K562 (cell line): ENCODE results near the gene COASY. TPM values are rescaled to one million over a fixed set of nuclear protein-coding genes. Genes with fewer than 3 reads are reported as not detected.
A peak's percentile ranks its signal among the peaks of the same experiment; 100 is the strongest.

Experiments
- FOSL1 ChIP-seq: fragments of 200-800 bp; sonication (Bioruptor generic); conservative IDR thresholded peaks from 2 replicates; pipeline ENCODE4 v1.6.1; 2016; ENCODE audit warnings: missing genetic modification characterization, missing compliant biosample characterization
- GATAD2B ChIP-seq: fragments of 450-650 bp; IDR thresholded peaks from 2 replicates; pipeline ENCODE4 v1.6.1; 2017; ENCODE audit warnings: mild to moderate bottlenecking, borderline replicate concordance
- HCFC1 ChIP-seq: IDR thresholded peaks from 2 replicates; pipeline ENCODE4 v1.6.1; 2012; ENCODE audit warnings: low read depth, low read length, improper control_type of control experiment
- HDAC3 ChIP-seq: fragments of 450-650 bp; IDR thresholded peaks from 2 replicates; pipeline ENCODE4 v1.6.1; 2018; ENCODE audit warnings: borderline replicate concordance, mild to moderate bottlenecking, moderate library complexity; ENCODE audit not compliant: partially characterized antibody
- MECOM ChIP-seq: fragments of 250-450 bp; sonication (Bioruptor Pico); IDR thresholded peaks from 2 replicates; pipeline ENCODE4 v1.8.0; 2022; ENCODE audit warnings: inconsistent platforms
- MTF1 ChIP-seq: fragments of 250-450 bp; sonication (Bioruptor Pico); IDR thresholded peaks from 2 replicates; pipeline ENCODE4 v1.9.0; 2021; ENCODE audit warnings: moderate library complexity, mild to moderate bottlenecking, inconsistent platforms, borderline replicate concordance
- NFXL1 ChIP-seq: fragments of 450-650 bp; formaldehyde crosslinking; IDR thresholded peaks from 2 replicates; pipeline ENCODE4 v1.4.0; 2021; ENCODE audit warnings: mild to moderate bottlenecking
- REST ChIP-seq, 2 experiments: fragments of 450-650 bp; formaldehyde crosslinking in 1 of 2; IDR thresholded peaks; 2 replicates each; pipeline versions ENCODE4 v1.4.0 to v1.6.1; 2014 to 2020; ENCODE audit warnings: mild to moderate bottlenecking in 2 of 2, borderline replicate concordance in 1 of 2, low read depth in 1 of 2
- TARDBP ChIP-seq: fragments of 450-650 bp; IDR thresholded peaks from 2 replicates; pipeline ENCODE4 v1.6.1; 2016
- YY1 ChIP-seq, 3 experiments: IDR thresholded peaks; 2 replicates each; pipeline ENCODE4 v1.6.1; 2011; ENCODE audit warnings: low read length in 2 of 3, mild to moderate bottlenecking in 2 of 3, moderate library complexity in 2 of 3, borderline replicate concordance in 1 of 3, control low read depth in 1 of 3, low read depth in 1 of 3; ENCODE audit not compliant: insufficient read depth in 3 of 3, insufficient replicate concordance in 2 of 3, control insufficient read depth in 1 of 3, insufficient read length in 1 of 3; ENCODE audit errors: extremely low read depth in 1 of 3
- ZNF146 ChIP-seq: IDR thresholded peaks from one replicate; pipeline ENCODE4 v1.6.1; 2018; ENCODE audit warnings: missing compliant biosample characterization; ENCODE audit not compliant: unreplicated experiment
- ZNF347 ChIP-seq: fragments of 450-650 bp; formaldehyde crosslinking; IDR thresholded peaks from 2 replicates; pipeline ENCODE4 v1.4.0; 2020; ENCODE audit warnings: low read depth, mild to moderate bottlenecking, moderate library complexity
- ZNF384 ChIP-seq: IDR thresholded peaks from 2 replicates; pipeline ENCODE4 v1.6.1; 2012; ENCODE audit warnings: low read depth, low read length, improper control_type of control experiment
- ZNF511 ChIP-seq: sonication (generic); formaldehyde crosslinking; IDR thresholded peaks from 2 replicates; pipeline ENCODE4 v1.8.0; 2022; ENCODE audit warnings: mild to moderate bottlenecking, missing genetic modification reagents
- ZNF561 ChIP-seq: fragments of 450-650 bp; formaldehyde crosslinking; conservative IDR thresholded peaks from 2 replicates; pipeline ENCODE4 v1.4.0; 2020; ENCODE audit warnings: mild to moderate bottlenecking, moderate library complexity
- polyA plus RNA-seq, 8 experiments: library from polyadenylated mRNA; depleted of rRNA in 4 of 8; stranded (reverse) in 5 of 8; unstranded in 3 of 8; fragments of >200 nt; fragmentation: Nextera tagmentation in 2 of 8; fragmentation: Illumina TruSeq in 1 of 8; extraction: Ambion mirVana in 2 of 8; extraction: Trizol in 1 of 8; gene quantifications; 2 replicates each; pipeline versions ENCODE4 v1.2.1 to v1.2.3, GENCODE V29; 2011 to 2014; ENCODE audit warnings: inconsistent platforms in 1 of 8, missing spikeins in 1 of 8
- total RNA-seq, 7 experiments: library from RNA; depleted of rRNA in 6 of 7; stranded (reverse); fragments of >200 nt in 6 of 7; fragmentation: Illumina TruSeq in 2 of 7; extraction: Trizol in 2 of 7; gene quantifications; 2 replicates each; pipeline versions ENCODE4 v1.2.1 to v1.2.3, GENCODE V29; 2011 to 2021; ENCODE audit warnings: low replicate concordance in 1 of 7
- TF ChIP-seq, protein P1 (sequence below): fragments of 450-650 bp; conservative IDR thresholded peaks from 2 replicates; pipeline ENCODE4 v1.6.1; 2016; ENCODE audit warnings: missing genetic modification characterization, low read depth, mild to moderate bottlenecking, control low read depth, missing compliant biosample characterization

COASY gene
- total and polyA plus RNA-seq, 9 of the 15 experiments (the other 6 are each of a cell fraction or from before 2014, with no cell fraction given): 25.4 to 175 (median 62.3) TPM

DNA sequence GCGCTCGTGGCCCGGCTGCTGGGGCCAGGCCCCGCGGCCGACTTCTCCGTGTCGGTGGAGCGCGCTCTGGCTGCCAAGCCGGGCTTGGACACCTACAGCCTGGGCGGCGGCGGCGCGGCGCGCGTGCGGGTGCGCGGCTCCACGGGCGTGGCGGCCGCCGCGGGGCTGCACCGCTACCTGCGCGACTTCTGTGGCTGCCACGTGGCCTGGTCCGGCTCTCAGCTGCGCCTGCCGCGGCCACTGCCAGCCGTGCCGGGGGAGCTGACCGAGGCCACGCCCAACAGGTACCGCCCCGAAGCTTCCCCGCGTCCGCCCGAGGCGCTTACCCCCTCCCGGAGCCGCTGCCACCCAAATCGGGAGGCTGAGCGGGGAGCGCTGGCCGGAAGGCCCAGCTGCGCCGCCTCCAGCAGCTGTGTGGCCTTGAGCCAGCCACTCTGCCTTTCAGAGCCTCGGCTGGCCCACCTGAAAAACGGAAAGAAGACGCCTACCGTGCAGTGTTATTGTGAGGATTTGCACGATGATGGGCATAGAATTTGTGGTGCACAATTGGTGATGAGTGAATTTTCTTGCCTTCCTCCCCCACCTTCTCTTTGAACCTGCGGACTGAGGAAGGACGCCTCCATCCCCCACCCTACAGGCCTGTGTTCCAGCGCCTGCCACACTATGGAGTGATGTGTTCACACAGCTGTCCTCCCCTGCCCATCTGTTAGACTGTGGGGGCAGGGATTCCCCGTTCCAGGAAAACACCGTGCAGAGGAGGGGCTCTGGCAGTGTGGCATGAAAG is 25.4 kb upstream of the COASY start (continued):
- TF ChIP-seq YY1 (IDR thresholded peaks at IDR 0.05; ENCODE audit: borderline replicate concordance in 1 of 3, control insufficient read depth in 1 of 3, extremely low read depth in 1 of 3, insufficient read depth in 3 of 3, insufficient read length in 1 of 3, insufficient replicate concordance in 2 of 3, low read depth in 1 of 3, low read length in 2 of 3): peak in 2 of 3 experiments; percentile 8 to 25
- TF ChIP-seq MTF1 (CRISPR knock-in tag): no peak
- TF ChIP-seq ZNF511 (CRISPR knock-in tag): no peak
- no peak; the same call in 1 of the 2 replicates for TF ChIP-seq REST (IDR thresholded peaks at IDR 0.05; ENCODE audit: borderline replicate concordance)
- TF ChIP-seq REST (CRISPR knock-in tag; IDR thresholded peaks at IDR 0.05; ENCODE audit: low read depth): no peak
- no peak for TF ChIP-seq HDAC3
- TF ChIP-seq HCFC1: peak; percentile 41; the same call in 1 of the 2 replicates
- no peak for TF ChIP-seq ZNF347 (CRISPR knock-in tag)
- no peak for TF ChIP-seq ZNF384
- TF ChIP-seq ZNF561 (CRISPR knock-in tag): no peak
- peak; percentile 35; the same call in 1 of the 2 replicates for TF ChIP-seq FOSL1 (tag)
- no peak for TF ChIP-seq NFXL1 (CRISPR knock-in tag)
- TF ChIP-seq, protein P1, sequence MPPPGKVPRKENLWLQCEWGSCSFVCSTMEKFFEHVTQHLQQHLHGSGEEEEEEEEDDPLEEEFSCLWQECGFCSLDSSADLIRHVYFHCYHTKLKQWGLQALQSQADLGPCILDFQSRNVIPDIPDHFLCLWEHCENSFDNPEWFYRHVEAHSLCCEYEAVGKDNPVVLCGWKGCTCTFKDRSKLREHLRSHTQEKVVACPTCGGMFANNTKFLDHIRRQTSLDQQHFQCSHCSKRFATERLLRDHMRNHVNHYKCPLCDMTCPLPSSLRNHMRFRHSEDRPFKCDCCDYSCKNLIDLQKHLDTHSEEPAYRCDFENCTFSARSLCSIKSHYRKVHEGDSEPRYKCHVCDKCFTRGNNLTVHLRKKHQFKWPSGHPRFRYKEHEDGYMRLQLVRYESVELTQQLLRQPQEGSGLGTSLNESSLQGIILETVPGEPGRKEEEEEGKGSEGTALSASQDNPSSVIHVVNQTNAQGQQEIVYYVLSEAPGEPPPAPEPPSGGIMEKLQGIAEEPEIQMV (tag): no peak; the same call in 1 of the 2 replicates
- TF ChIP-seq TARDBP: no peak; the same call in none of the 2 replicates
- TF ChIP-seq GATAD2B: peak; percentile 84; the same call in 1 of the 2 replicates
- TF ChIP-seq ZNF146 (CRISPR knock-in tag): no peak
- TF ChIP-seq MECOM (CRISPR knock-in tag): 0 out of 2 replicates have a peak, but pooled peaks have one; percentile 8
